ENCODE measurements around the gene PROX1.
"Not testable (repeated sequence)": the region's sequence is repeated elsewhere in the genome, so short reads cannot be mapped to it uniquely, and the experiment has no call there.

Gene PROX1

DNA sequence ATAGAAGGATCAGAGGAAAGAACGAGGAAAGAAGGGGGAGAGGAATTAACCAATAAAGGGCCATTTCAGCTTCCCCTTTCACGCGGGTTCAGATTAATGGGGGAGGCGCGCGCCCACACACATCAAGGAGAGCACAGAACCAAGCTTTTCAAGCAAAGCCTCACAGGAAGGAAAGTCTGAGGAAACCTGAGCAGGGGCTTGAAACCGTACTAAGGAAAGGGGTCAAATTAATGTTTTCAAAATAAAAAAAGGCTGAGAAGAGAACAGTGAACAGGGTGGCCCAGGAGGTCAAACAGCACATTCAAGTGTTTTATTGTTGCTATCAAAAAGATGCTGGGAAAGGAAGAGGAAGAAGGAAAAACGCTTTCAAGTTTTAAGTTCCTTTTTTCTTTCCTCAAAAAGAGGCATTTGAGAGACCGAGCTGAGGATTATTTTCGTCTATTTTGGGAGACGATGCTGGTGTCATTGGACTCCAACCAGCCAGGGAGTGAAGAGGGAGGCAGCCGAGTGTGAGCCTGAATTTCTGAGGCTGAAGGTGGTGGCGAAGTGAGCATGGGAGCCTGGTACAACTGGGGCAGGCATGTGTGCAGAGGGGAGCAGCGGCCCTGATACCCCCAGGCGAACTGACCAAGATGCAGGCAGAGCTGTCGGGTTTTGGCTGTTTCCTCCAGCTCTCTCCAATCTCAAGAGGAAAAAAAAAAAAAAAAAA lies 88.4 kb downstream of the PROX1 start:
- DNase-seq: no peak

- no peak for DNase-seq
Observed at GRCh38 chr1:214076708-214077065, 88.9 kb downstream of the PROX1 start.

GRCh38 chr1:214078950-214079349 lies 91.2 kb downstream of the PROX1 start:
- no peak for DNase-seq

DNA sequence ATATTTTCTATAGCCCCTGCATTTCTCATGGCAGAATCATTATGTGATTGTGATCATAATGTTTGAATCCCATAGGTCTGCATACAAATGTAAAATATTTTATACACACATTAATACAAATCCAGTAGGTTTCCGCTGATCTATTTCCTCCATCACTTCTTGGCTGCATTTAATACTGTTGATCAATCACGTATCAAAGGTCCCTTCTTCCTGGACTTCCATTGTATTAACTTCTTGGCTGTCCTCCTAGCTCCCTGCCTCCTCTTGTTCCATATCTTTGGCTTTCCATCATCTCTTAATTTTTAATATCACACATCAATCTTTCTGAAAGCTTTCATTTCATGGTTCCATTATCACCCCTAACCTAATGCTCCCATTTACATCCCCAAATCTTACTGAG lies 97.6 kb downstream of the PROX1 start:
- DNase-seq: no peak

DNA sequence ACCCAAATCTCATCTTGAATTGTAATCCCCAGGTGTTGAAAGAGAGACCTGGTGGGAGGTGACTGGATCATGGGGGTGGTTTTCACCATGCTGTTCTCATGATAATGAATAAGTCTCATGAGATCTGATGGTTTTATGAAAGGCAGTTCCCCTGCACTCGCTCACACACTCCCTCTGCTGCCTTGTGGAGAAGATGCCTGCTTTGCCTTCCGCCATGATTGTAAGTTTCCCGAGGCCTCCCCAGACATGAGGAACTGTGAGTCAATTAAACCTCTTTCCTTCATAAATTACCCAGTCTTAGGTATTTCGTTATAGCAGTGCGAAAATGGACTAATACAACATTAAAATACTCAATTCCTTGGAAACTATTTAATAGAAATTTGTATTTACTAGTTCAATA lies 99.2 kb downstream of the PROX1 start:
- DNase-seq: no peak

DNA sequence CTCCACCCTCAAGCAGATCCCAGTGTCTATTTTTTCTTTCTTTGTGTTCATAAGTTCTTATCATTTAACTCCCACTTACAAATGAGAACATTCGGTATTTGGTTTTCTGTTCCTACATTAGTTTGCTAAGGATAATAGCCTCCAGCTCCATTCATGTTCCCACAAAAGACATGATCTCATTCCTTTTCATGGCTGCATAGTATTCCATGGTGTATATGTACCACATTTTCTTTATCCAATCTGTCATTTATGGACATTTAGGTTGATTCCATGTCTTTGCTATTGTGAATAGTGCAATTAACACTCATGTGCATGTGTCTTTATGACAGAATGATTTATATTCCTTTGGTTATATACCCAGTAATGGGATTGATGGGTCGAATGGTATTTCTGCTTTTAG lies 101.2 kb downstream of the PROX1 start:
- DNase-seq: not testable (repeated sequence)

Data from stimulated activated CD8-positive, alpha-beta memory T cell treated with anti-CD3 and anti-CD28 coated beads, Interleukin-4, amount 100 ng/mL, for 48 hours (primary cell).